ENCODE measurements around the gene CCDC14.

DNA sequence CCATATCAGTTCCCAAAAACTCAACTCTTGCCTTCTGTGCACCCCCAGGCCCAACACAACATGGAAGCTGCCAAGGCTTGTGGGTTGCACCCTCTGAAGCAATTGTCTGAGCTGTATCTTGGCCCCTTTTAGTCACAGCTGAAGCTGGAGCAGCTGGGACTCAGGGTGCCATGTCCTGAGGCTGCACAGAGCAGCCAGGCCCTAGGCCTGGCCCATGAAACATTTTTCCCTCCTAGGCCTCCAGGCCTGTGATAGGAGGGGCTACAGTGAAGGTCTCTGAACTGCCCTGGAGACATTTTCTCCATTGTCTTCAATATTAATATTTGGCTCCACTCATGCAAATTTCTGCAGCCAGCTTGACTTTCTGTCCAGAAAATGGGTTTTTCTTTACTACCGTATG is 68.8 kb downstream of the CCDC14 start:
- TF ChIP-seq CTCF (IDR thresholded peaks at IDR 0.05): no peak
- TF ChIP-seq POLR2A (IDR thresholded peaks at IDR 0.05): no peak

Measured in esophagus squamous epithelium (tissue), 4 donors.